ENCODE measurements around the gene ZNF155. TPM values are rescaled to one million over a fixed set of nuclear protein-coding genes. Genes with fewer than 3 reads are reported as not detected.
A peak's percentile ranks its signal among the peaks of the same experiment; 100 is the strongest.

The ZNF155 gene
- total and polyA plus RNA-seq, 2 donors from 2014 or later: 5.0 to 11.2 TPM

DNA sequence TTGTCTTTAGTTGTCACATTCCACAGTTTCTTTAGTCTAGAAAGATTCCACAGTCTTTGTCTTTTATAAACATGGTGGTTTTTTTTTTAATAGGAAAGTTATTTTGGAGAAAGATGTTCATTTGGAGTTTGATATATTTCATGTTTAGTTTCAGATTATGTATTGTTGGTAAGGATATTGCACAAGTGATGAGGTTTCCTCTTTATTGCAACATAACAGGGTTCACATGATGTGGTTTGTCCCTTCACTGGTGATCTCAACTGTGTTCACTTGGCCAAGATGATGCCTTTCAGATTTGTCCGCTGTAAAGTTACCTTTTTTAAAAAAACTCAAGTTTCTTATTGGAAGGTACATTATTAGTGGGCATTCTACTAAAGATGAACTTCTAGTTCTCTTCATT is 22.0 kb downstream of the ZNF155 start:
- intact Hi-C loops (cut with DNase I): no loop called here
- H3K4me3 ChIP-seq (ENCODE audit: low read length in 3 of 3): no peak overlapping the region
- H3K27me3 ChIP-seq (ENCODE audit: control insufficient read depth, insufficient read depth, low read length): no peaks in the 10 kb centered on the region
- DNase-seq (no peak), FAIRE-seq (no peak)
- H3K36me3 ChIP-seq (ENCODE audit: control insufficient read depth in 2 of 3, insufficient read depth in 3 of 3, low read length in 3 of 3): peaks cover 28 to 39% (median 34%) of the 10 kb centered on the region in 3 donors
- H3K27ac ChIP-seq (ENCODE audit: low read depth in 2 of 2, low read length in 2 of 2): no peak overlapping the region
- peaks cover 4 to 11% (median 7%) of the 10 kb centered on the region in 3 donors for H3K4me1 ChIP-seq (ENCODE audit: control insufficient read depth in 2 of 3, insufficient read depth in 2 of 3, low read depth in 1 of 3, low read length in 3 of 3)
- TF ChIP-seq, protein P1, sequence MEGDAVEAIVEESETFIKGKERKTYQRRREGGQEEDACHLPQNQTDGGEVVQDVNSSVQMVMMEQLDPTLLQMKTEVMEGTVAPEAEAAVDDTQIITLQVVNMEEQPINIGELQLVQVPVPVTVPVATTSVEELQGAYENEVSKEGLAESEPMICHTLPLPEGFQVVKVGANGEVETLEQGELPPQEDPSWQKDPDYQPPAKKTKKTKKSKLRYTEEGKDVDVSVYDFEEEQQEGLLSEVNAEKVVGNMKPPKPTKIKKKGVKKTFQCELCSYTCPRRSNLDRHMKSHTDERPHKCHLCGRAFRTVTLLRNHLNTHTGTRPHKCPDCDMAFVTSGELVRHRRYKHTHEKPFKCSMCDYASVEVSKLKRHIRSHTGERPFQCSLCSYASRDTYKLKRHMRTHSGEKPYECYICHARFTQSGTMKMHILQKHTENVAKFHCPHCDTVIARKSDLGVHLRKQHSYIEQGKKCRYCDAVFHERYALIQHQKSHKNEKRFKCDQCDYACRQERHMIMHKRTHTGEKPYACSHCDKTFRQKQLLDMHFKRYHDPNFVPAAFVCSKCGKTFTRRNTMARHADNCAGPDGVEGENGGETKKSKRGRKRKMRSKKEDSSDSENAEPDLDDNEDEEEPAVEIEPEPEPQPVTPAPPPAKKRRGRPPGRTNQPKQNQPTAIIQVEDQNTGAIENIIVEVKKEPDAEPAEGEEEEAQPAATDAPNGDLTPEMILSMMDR (IDR thresholded peaks at IDR 0.05; ENCODE audit: borderline replicate concordance, extremely low read depth, insufficient read depth): no peak
- peaks cover 13 to 43% (median 18%) of the 10 kb centered on the region in 3 donors for H3K9me3 ChIP-seq (ENCODE audit: control insufficient read depth in 2 of 3, insufficient read depth in 1 of 3, low read length in 3 of 3)
- H3K9ac ChIP-seq (ENCODE audit: low read length in 3 of 3): no peak overlapping the region

DNA sequence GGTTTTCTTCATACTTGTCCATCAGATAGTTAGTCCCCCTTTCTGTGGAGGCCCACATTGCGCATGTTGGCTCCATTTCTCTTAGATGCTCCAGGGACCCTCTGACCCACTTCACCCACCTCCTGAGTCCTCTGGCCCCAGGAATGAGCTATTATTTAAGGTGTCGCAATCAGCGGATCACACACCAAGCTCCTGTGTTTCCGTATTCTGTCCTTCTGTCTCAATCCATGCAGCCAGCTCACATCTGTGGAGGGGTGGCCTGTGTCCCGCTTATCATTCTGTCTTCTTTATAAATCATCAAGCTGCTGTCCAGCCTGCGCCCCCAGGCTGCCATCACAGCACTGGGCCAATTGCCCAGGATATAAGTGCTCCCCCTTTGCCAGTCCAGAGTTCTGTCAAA is 23.5 kb downstream of the ZNF155 start:
- H3K4me1 ChIP-seq (ENCODE audit: control insufficient read depth in 2 of 3, insufficient read depth in 2 of 3, low read depth in 1 of 3, low read length in 3 of 3): peaks cover 4 to 8% (median 7%) of the 10 kb centered on the region in 3 donors
- H3K27me3 ChIP-seq (ENCODE audit: control insufficient read depth, insufficient read depth, low read length): no peaks in the 10 kb centered on the region
- no peak overlapping the region for H3K9ac ChIP-seq (ENCODE audit: low read length in 3 of 3)
- TF ChIP-seq, protein P1 (IDR thresholded peaks at IDR 0.05; ENCODE audit: borderline replicate concordance, extremely low read depth, insufficient read depth): no peak
- no peak overlapping the region for H3K27ac ChIP-seq (ENCODE audit: low read depth in 2 of 2, low read length in 2 of 2)
- peaks cover 35 to 52% (median 39%) of the 10 kb centered on the region in 3 donors for H3K36me3 ChIP-seq (ENCODE audit: control insufficient read depth in 2 of 3, insufficient read depth in 3 of 3, low read length in 3 of 3)
- DNase-seq (no peak), FAIRE-seq (no peak)
- intact Hi-C loops (cut with DNase I): no loop called here
- peaks cover 18 to 54% (median 24%) of the 10 kb centered on the region in 3 donors for H3K9me3 ChIP-seq (ENCODE audit: control insufficient read depth in 2 of 3, insufficient read depth in 1 of 3, low read length in 3 of 3)
- no peak overlapping the region for H3K4me3 ChIP-seq (ENCODE audit: low read length in 3 of 3)

DNA sequence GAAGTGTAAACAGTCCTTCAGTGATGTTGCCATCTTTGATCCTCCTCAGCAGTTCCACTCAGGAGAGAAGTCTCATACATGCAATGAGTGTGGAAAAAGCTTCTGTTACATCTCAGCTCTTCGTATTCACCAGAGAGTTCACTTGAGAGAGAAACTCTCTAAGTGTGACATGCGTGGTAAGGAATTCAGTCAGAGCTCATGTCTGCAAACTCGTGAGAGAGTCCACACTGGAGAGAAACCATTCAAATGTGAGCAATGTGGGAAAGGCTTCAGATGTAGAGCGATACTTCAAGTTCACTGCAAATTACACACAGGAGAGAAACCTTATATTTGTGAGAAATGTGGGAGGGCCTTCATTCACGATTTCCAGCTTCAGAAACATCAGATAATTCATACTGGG is 26.5 kb downstream of the ZNF155 start:
- DNase-seq (no peak), FAIRE-seq (no peak)
- peaks cover 36 to 52% (median 39%) of the 10 kb centered on the region in 3 donors for H3K36me3 ChIP-seq (ENCODE audit: control insufficient read depth in 2 of 3, insufficient read depth in 3 of 3, low read length in 3 of 3)
- intact Hi-C loops (cut with DNase I): no loop called here
- H3K4me1 ChIP-seq (ENCODE audit: control insufficient read depth in 2 of 3, insufficient read depth in 2 of 3, low read depth in 1 of 3, low read length in 3 of 3): no peaks in the 10 kb centered on the region
- H3K4me3 ChIP-seq (ENCODE audit: low read length in 3 of 3): peak overlapping the region; percentile 1 to 18 (median 6)
- H3K27ac ChIP-seq (ENCODE audit: low read depth in 2 of 2, low read length in 2 of 2): no peak overlapping the region
- no peaks in the 10 kb centered on the region for H3K27me3 ChIP-seq (ENCODE audit: control insufficient read depth, insufficient read depth, low read length)
- no peak overlapping the region for H3K9ac ChIP-seq (ENCODE audit: low read length in 3 of 3)
- TF ChIP-seq, protein P1 (IDR thresholded peaks at IDR 0.05; ENCODE audit: borderline replicate concordance, extremely low read depth, insufficient read depth): no peak
- H3K9me3 ChIP-seq (ENCODE audit: control insufficient read depth in 2 of 3, insufficient read depth in 1 of 3, low read length in 3 of 3): peaks cover 19 to 68% (median 29%) of the 10 kb centered on the region in 3 donors

DNA sequence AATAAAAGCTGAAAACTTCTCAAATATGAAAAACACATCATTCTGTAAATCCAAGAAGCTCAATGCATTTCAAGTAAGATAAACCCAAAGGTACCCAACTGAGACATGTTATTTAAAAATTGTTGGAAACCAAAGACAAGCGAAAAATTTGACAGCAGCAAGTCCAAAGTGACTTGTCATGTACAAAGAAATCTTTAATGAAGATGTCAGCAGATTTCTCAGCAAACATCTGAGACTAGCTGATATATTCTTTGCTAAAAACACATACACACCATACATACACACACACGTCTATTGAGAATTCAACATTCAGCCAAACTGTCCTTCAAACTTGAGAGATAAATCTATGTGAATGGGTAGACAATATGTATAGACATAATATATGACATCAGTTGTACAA is 35.5 kb downstream of the ZNF155 start:
- intact Hi-C loops (cut with DNase I): no loop called here
- no peaks in the 10 kb centered on the region for H3K36me3 ChIP-seq (ENCODE audit: control insufficient read depth in 2 of 3, insufficient read depth in 3 of 3, low read length in 3 of 3)
- H3K27me3 ChIP-seq (ENCODE audit: control insufficient read depth, insufficient read depth, low read length): no peaks in the 10 kb centered on the region
- FAIRE-seq: no peak
- no peak overlapping the region for H3K4me3 ChIP-seq (ENCODE audit: low read length in 3 of 3)
- peaks cover 0 to 3% (median 0%) of the 10 kb centered on the region in 3 donors for H3K9me3 ChIP-seq (ENCODE audit: control insufficient read depth in 2 of 3, insufficient read depth in 1 of 3, low read length in 3 of 3)
- no peak overlapping the region for H3K9ac ChIP-seq (ENCODE audit: low read length in 3 of 3)
- TF ChIP-seq, protein P1 (IDR thresholded peaks at IDR 0.05; ENCODE audit: borderline replicate concordance, extremely low read depth, insufficient read depth): no peak
- no peaks in the 10 kb centered on the region for H3K4me1 ChIP-seq (ENCODE audit: control insufficient read depth in 2 of 3, insufficient read depth in 2 of 3, low read depth in 1 of 3, low read length in 3 of 3)
- no peak overlapping the region for H3K27ac ChIP-seq (ENCODE audit: low read depth in 2 of 2, low read length in 2 of 2)
- DNase-seq: no peak

All from kidney (tissue), 14 donors.